Astrocyte of the cerebellum (primary cell): ENCODE measurements around the gene GPR4.

ENCODE experiments used
- DNase-seq: peaks from one replicate; pipeline ENCODE4 v3.0.0-alpha.2; 2011; ENCODE audit warnings: low read depth
- H3K4me3 ChIP-seq: 2 replicates; pipeline ENCODE4 v1.5.1; 2011; ENCODE audit warnings: mild to moderate bottlenecking, low read depth, low read length, moderate library complexity
- in situ Hi-C: cut with HindIII; loops from 2 replicates; pipeline ENCODE4 v1.10.0; 2017; ENCODE audit warnings: low sequenced_read_pairs
- TF ChIP-seq, protein P1 (sequence below): IDR thresholded peaks from 2 replicates; pipeline ENCODE4 v1.5.1; 2012; ENCODE audit warnings: low read length, low read depth, moderate library complexity, mild to moderate bottlenecking; ENCODE audit errors: missing control alignments

Gene GPR4

DNA sequence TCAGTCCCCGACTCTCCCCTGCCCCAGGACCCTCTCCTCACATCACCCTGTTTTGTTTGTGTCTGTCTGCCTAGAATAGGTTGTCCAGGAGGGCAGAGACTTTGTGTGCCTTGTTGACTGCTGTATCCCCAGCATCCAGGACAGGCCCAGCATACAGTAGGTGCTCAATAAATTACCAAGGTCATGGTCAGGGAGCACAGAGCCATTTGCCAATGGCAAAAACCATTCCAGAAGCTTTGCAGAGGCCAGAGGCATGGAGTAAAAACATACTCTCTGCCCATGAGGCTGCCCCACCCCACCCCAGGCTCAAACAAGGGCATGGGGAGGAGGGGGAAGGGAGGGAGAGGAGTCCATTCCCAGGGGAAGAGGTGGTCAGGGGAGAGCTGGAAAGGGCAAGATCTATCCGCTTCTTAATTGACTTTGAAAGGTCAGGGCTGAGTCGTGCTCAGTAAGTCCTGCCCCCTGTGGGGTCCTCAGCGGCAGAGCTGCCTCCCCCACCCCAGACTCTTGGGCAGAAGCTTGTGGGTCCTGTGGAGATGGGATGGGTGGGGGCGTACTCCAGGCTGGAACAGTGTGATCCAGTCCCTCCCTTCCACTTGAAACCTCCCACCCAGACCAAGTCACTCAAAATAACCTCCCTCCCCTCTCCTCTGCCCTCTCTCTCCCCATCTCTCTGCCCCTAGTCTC is 4.4 kb downstream of the GPR4 start:
- in situ Hi-C loops, result no loop called here
- TF ChIP-seq, protein P1, sequence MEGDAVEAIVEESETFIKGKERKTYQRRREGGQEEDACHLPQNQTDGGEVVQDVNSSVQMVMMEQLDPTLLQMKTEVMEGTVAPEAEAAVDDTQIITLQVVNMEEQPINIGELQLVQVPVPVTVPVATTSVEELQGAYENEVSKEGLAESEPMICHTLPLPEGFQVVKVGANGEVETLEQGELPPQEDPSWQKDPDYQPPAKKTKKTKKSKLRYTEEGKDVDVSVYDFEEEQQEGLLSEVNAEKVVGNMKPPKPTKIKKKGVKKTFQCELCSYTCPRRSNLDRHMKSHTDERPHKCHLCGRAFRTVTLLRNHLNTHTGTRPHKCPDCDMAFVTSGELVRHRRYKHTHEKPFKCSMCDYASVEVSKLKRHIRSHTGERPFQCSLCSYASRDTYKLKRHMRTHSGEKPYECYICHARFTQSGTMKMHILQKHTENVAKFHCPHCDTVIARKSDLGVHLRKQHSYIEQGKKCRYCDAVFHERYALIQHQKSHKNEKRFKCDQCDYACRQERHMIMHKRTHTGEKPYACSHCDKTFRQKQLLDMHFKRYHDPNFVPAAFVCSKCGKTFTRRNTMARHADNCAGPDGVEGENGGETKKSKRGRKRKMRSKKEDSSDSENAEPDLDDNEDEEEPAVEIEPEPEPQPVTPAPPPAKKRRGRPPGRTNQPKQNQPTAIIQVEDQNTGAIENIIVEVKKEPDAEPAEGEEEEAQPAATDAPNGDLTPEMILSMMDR, result no peak
- DNase-seq, result no peak
- no peak overlapping the region for H3K4me3 ChIP-seq

DNA sequence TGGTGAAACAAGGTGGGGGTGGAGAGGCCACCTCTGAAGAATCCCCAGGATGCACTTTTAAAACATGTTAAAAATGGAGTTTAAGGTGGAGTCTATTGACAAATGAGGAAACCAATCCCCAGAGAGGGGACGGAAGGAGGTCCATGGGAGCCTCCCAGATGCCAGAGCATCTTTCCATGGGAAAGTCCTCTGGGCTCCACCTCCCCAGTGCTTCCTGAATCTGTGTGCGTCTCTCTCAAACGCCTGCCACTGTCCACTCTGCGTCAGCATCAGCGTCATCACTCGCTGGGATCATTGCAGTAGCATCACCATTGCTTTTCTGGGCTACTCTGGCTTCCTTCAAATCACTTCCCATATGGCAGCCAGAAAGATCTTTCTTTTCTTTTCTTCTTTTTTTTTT is 6.2 kb downstream of the GPR4 start:
- H3K4me3 ChIP-seq, result no peak overlapping the region
- in situ Hi-C loops, result no loop called here
- DNase-seq, result no peak
- TF ChIP-seq, protein P1, result no peak

DNA sequence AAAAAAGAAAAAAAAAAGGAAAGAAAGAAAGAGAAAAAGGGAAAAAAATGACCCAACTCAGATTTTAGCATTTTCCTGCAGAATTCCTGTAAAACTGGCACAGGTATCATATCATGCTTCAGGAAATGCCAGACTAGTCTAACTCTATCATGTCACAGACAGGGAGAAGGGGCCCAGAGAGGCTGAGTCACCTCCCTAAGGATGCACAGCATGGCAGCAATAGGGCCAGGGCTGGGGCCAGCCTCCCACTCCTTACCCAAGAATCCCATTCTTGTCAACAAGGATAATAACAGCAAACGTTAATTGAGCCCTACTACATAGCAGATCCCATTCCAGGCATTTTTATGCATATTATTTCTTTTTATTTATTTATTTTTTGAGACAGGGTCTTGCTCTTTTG is 8.5 kb downstream of the GPR4 start:
- DNase-seq, result no peak
- TF ChIP-seq, protein P1, result no peak
- H3K4me3 ChIP-seq, result no peak overlapping the region
- in situ Hi-C loops, result no loop called here

DNA sequence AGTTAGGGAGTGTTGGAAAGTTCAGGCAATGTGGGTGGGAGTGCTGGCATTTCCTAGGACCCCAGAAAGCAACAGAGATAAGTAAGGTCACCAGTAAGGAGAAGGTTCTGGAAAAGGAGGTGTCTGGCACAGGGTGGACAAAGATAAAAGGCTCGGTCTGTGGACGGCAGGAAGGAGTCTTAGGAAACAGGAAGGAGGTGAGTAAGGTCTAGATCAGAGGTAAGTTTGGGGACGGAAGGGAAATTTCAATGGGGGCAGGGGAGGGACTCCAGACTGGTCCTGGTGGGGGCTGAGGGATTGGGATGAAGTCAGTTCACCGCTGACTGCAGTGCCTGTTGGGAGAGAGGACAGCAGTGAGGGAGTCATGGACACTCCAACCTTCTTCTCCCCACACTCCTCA is 9.6 kb downstream of the GPR4 start:
- no peak overlapping the region for H3K4me3 ChIP-seq
- in situ Hi-C loops, result no loop called here
- no peak for DNase-seq
- TF ChIP-seq, protein P1, result no peak

DNA sequence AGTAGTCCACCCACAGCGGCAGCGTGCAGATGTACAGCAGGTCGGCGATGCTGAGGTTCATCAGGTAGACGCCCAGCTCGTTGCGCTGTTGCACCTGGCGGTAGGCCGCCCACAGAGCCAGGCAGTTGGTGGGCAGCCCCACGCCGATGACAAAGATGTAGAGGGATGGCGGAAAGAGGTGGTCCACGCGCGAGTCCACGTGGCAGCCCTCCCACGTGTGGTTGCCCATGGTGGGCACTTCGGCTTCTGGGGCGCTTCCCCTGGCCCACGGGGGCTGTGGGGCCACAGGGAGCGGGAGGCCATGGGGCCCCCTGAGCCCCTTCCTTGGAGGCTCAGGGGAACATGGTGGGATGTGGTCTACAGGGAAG is 10.4 kb downstream of the GPR4 start:
- TF ChIP-seq, protein P1, result no peak
- in situ Hi-C loops, result no loop called here
- DNase-seq, result no peak
- H3K4me3 ChIP-seq, result no peak overlapping the region

DNA sequence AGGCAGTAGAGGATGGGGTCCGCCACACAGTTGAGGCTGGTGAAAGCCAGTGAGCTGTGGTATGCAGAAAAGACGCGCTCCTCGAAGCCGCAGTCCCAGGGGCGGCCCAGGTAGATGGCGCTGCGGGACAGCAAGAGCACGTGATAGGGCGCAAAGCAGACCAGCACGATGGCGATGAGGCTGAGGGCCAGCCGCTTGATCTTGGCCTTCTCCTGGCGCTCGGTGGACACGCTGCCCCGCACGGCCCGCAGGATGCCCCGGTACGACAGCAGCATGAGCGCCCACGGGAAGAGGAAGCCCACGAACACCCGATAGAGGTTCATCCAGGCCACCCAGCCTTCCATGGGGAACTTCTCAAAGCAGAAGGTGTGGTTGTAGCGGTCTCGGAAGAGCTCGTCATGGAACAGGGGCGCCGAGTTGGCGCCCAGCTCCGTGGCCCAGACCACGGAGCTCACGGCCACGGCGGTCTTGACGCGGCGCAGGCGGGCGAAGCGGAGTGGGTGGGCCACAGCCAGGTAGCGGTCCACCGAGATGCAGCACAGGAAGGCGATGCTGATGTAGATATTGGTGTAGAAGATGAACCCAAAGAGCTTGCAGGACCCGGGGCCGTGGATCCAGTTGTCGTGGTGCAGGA is 10.9 kb downstream of the GPR4 start:
- TF ChIP-seq, protein P1, result peak; percentile 20
- no peak for DNase-seq
- in situ Hi-C loops, result no loop called here
- no peak overlapping the region for H3K4me3 ChIP-seq
